ENCODE results near the gene EPHB4. TPM values are rescaled to one million over a fixed set of nuclear protein-coding genes. Genes with fewer than 3 reads are reported as not detected.

Gene EPHB4
- total RNA-seq, 1 donor from 2014 or later, result 20.3 TPM

GRCh38 chr7:100836812-100837098, 9.4 kb upstream of the EPHB4 start:
- H3K9me3 ChIP-seq (replicated peaks), result no peaks in the 10 kb centered on the region
- TF ChIP-seq CTCF (IDR thresholded peaks at IDR 0.05; ENCODE audit: borderline replicate concordance), result no peak
- peak overlapping the region; percentile 94 for H3K27ac ChIP-seq (replicated peaks)
- intact Hi-C loops (cut with micrococcal nuclease), result no loop called here
- H3K36me3 ChIP-seq, result no peaks in the 10 kb centered on the region
- H3K4me1 ChIP-seq, result peaks cover 26% of the 10 kb centered on the region
- H3K4me3 ChIP-seq, result peak overlapping the region; percentile 66
- no peak for DNase-seq
- no peaks in the 10 kb centered on the region for H3K27me3 ChIP-seq (ENCODE audit: low read depth)

DNA sequence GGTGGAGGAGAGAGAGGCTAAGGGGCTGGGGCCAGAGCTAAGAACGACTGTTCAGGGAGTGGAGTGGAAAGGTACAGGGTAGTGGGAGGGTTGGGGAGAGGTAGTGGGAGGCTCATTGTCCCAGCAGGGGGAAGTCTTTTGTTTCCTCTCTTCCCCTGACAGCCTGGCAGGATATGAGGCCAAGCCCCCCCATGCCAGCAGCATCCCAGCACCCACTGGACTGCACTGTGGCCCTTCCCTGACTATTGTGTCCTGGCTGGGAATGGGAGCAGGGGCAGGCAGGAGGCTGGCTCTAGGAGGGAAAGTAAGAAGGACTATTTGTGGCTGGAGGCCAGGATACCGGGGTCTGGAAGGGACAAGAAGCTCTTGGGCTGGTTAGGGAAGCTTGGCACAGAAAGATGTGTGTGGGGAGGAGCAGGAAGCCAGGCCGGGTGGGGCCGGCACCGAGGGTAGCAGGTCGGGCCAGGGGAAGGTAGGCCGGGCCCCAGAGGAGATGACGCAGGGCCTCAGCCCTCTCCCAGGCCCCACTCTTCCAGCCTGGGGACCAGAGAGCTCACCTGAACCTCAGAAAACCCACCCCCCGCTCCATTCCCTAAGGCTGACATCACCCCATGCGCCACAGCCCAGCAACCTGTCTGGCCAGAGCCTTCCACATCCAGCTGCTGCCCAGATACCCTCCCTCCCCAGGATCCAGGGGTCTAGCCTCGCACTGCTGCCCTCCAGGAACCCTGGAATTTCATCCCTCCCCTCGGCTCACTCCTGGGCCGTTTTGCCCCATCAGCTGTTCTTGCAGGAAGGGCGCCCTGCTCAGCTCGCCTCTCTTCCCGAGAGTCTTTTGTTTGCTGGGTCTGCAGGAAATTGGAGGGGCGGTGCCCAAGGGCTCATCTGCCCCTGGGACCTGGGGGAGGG, 8.8 kb upstream of the EPHB4 start:
- Histone ChIP-seq H3K9me3 (replicated peaks) (no peaks in the 10 kb centered on the region), H3K27me3 (ENCODE audit: low read depth) (no peaks in the 10 kb centered on the region), H3K27ac (replicated peaks) (peak overlapping the region; percentile 94), H3K4me3 (peak overlapping the region; percentile 66), H3K4me1 (peaks cover 26% of the 10 kb centered on the region), H3K36me3 (no peaks in the 10 kb centered on the region)
- peak; percentile 64 for DNase-seq
- intact Hi-C loops (cut with micrococcal nuclease), result no loop called here
- no peak for TF ChIP-seq CTCF (IDR thresholded peaks at IDR 0.05; ENCODE audit: borderline replicate concordance)

DNA sequence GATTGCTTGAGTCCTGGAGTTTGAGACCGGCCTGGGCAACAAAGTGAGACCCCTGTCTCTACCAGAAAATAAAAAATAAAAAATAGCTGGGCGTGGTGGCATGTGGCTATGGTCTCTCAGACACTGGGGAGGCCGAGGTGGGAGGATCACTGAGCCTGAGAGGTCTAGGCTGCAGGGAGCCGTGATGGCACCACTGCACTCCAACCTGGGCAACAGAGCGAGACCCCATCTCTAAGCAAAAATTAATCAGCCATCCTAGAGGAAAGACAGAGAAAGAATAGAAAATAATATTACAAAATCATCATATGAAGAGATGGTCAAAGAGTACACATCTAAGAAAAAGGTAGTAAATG, 4.9 kb upstream of the EPHB4 start:
- TF ChIP-seq CTCF (IDR thresholded peaks at IDR 0.05; ENCODE audit: borderline replicate concordance), result no peak
- Histone ChIP-seq H3K9me3 (replicated peaks) (no peaks in the 10 kb centered on the region), H3K4me3 (no peak overlapping the region), H3K27ac (replicated peaks) (no peak overlapping the region), H3K27me3 (ENCODE audit: low read depth) (peaks cover 4% of the 10 kb centered on the region), H3K4me1 (peaks cover 39% of the 10 kb centered on the region), H3K36me3 (no peaks in the 10 kb centered on the region)
- no peak for DNase-seq
- intact Hi-C loops (cut with micrococcal nuclease), result no loop called here

DNA sequence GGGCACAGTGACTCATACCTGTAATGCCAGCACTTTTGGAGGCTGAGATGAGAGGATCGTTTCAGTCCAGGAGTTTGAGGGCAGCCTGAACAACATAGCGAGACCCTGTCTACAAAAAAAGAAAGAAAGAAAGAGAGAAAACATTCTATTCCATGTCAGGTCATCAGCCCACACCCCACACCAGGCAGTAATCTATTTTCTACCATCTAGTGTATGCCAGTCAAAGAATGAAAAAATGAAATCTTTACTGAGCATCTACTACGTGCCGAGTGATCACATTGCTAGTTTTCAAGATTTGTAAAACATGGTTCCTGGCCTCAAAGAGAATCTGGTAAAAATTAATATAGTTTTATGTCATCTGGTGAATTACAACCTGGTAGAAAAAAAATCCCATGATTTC, 3.1 kb upstream of the EPHB4 start:
- Histone ChIP-seq H3K9me3 (replicated peaks) (no peaks in the 10 kb centered on the region), H3K4me1 (peaks cover 34% of the 10 kb centered on the region), H3K27me3 (ENCODE audit: low read depth) (peaks cover 4% of the 10 kb centered on the region), H3K4me3 (no peak overlapping the region), H3K27ac (replicated peaks) (peak overlapping the region; percentile 91), H3K36me3 (no peaks in the 10 kb centered on the region)
- intact Hi-C loops (cut with micrococcal nuclease), result no loop called here
- DNase-seq, result no peak
- TF ChIP-seq CTCF (IDR thresholded peaks at IDR 0.05; ENCODE audit: borderline replicate concordance), result no peak

DNA sequence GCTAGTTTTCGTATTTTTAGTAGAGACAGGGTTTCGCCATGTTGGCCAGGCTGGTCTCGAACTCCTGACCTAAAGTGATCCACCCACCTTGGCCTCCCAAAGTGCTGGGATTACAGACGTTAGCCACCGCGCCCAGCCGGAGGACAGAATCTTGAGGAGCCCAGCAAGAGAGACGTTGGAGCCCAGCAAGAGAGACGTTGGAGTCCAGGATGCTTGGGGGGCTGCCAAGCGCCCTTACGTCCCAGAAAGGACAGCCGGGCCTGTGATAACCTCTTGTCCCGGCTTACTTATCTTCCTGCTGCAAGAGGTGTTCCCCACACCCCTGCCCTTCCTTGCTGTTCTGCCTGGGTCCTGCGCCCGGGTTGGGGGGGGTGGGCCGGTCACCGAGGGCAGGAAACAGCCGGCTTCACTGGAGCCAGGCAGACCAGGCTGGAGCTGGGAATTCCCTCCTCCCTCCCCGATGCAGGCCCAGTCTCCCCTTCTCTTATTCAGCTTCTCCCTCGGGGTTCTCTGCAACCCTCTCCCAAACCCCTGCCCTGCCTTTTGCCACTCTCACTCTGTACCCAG, 1.9 kb upstream of the EPHB4 start:
- Histone ChIP-seq H3K36me3 (peaks cover under 1% of the 10 kb centered on the region), H3K27me3 (ENCODE audit: low read depth) (peaks cover 4% of the 10 kb centered on the region), H3K4me3 (peak overlapping the region; percentile 72), H3K9me3 (replicated peaks) (no peaks in the 10 kb centered on the region), H3K4me1 (peaks cover 35% of the 10 kb centered on the region), H3K27ac (replicated peaks) (peak overlapping the region; percentile 91)
- no peak for TF ChIP-seq CTCF (IDR thresholded peaks at IDR 0.05; ENCODE audit: borderline replicate concordance)
- peak; percentile 63 for DNase-seq
- intact Hi-C loops (cut with micrococcal nuclease), result no loop called here
